ENCODE data around the gene STX11. TPM values are rescaled to one million over a fixed set of nuclear protein-coding genes. Genes with fewer than 3 reads are reported as not detected.

The STX11 gene
- total RNA-seq, 1 experiment from 2014 or later: 0.69 TPM

- BruUV-seq (replicated peaks): no TSS peak
These were observed 5.3 kb upstream of the STX11 start for GRCh38 chr6:144144996-144145395.

More at GRCh38 chr6:144144996-144145395, 5.3 kb upstream of the STX11 start:
- H3K27me3 ChIP-seq (ENCODE audit: insufficient read depth, low read length): no peaks in the 10 kb centered on the region
- H3K79me2 ChIP-seq (ENCODE audit: insufficient read depth, low read length): no peaks in the 10 kb centered on the region
- H3K27ac ChIP-seq (ENCODE audit: low read depth, low read length): no peak overlapping the region
- DNase-seq (ENCODE audit: low read depth, low spot score) (no peak), ATAC-seq (no peak)
- H3K4me2 ChIP-seq (ENCODE audit: low read length): no peak overlapping the region
- no peak overlapping the region for H3K4me3 ChIP-seq (replicated peaks in 1 of 2; ENCODE audit: low read depth in 1 of 2, low read length in 2 of 2)
- no peaks in the 10 kb centered on the region for H3K9me3 ChIP-seq (ENCODE audit: control insufficient read depth in 1 of 2, insufficient read depth in 1 of 2, low read depth in 1 of 2, low read length in 2 of 2)
- H3K36me3 ChIP-seq (ENCODE audit: control insufficient read depth in 1 of 2, insufficient read depth in 2 of 2, low read length in 2 of 2): no peaks in the 10 kb centered on the region
- no peaks in the 10 kb centered on the region for H4K20me1 ChIP-seq (ENCODE audit: insufficient read depth)
- intact Hi-C loops (cut with micrococcal nuclease): no loop called here
- H2AFZ ChIP-seq (ENCODE audit: low read depth, low read length, poor library complexity, severe bottlenecking): no peak overlapping the region
- H3K9ac ChIP-seq (ENCODE audit: low read length): no peak overlapping the region
- H3K4me1 ChIP-seq (ENCODE audit: control insufficient read depth in 1 of 2, insufficient read depth in 2 of 2, low read length in 2 of 2): peaks cover 0 to 8% of the 10 kb centered on the region in 2 experiments; a peak in 1 of 4 replicates
- RAD21 ChIA-PET (ENCODE audit: low non-redundant PET in 1 of 2, low total read pairs in 2 of 2, uncharacterized antibody in 2 of 2, unreplicated experiment in 2 of 2): no interaction called here
- POLR2A ChIA-PET: no interaction called here
- no peak for TF ChIP-seq CEBPB (IDR thresholded peaks at IDR 0.05; ENCODE audit: low read depth)
- TF ChIP-seq EZH2phosphoT487 (IDR thresholded peaks at IDR 0.05; ENCODE audit: borderline replicate concordance): no peak
- TF ChIP-seq POLR2AphosphoS5 (IDR thresholded peaks at IDR 0.05; ENCODE audit: low read depth, low read length): no peak
- TF ChIP-seq ZFX (IDR thresholded peaks at IDR 0.05): no peak
- no peak for TF ChIP-seq FOSL1 (IDR thresholded peaks at IDR 0.05; ENCODE audit: low read depth)
- no peak for TF ChIP-seq REST (IDR thresholded peaks at IDR 0.05; ENCODE audit: low read depth)
- TF ChIP-seq CBX3 (IDR thresholded peaks at IDR 0.05; ENCODE audit: low read depth): no peak
- no peak for TF ChIP-seq EGR1 (IDR thresholded peaks at IDR 0.05; ENCODE audit: low read depth)
- TF ChIP-seq CTCF (IDR thresholded peaks at IDR 0.05 in 2 of 3, conservative IDR thresholded peaks at IDR 0.05 in 1 of 3; ENCODE audit: borderline replicate concordance in 1 of 3, insufficient read depth in 1 of 3, low read depth in 2 of 3, low read length in 2 of 3): no peak
- no peak for TF ChIP-seq MAX (IDR thresholded peaks at IDR 0.05)
- TF ChIP-seq ZBTB33 (IDR thresholded peaks at IDR 0.05; ENCODE audit: extremely low read depth, insufficient replicate concordance, low read length): no peak
- TF ChIP-seq ZNF274 (IDR thresholded peaks at IDR 0.05; ENCODE audit: low read depth, low read length): no peak
- no peak for TF ChIP-seq YY1 (IDR thresholded peaks at IDR 0.05; ENCODE audit: extremely low read depth, insufficient replicate concordance, low read depth, low read length)
- no peak for TF ChIP-seq ATF3 (IDR thresholded peaks at IDR 0.05)
- no peak for TF ChIP-seq JUND (IDR thresholded peaks at IDR 0.05)
- TF ChIP-seq SIN3A (IDR thresholded peaks at IDR 0.05; ENCODE audit: low read depth): no peak
- TF ChIP-seq SP1 (IDR thresholded peaks at IDR 0.05; ENCODE audit: low read depth): no peak
- TF ChIP-seq POLR2A (IDR thresholded peaks at IDR 0.05; ENCODE audit: borderline replicate concordance, extremely low read depth, insufficient read depth, insufficient read length): no peak
- H3K9me2 ChIP-seq (ENCODE audit: insufficient read depth): no peaks in the 10 kb centered on the region
- CTCF ChIA-PET: no interaction called here
